Ishikawa (cell line): ENCODE results near the gene STK38L.

ENCODE experiments used
- CEBPB ChIP-seq: IDR thresholded peaks from 2 replicates; pipeline ENCODE4 v1.6.1; 2012
- CREB1 ChIP-seq: IDR thresholded peaks from 2 replicates; pipeline ENCODE4 v1.6.1; 2012; ENCODE audit warnings: low read depth
- EGR1 ChIP-seq: IDR thresholded peaks from 2 replicates; pipeline ENCODE4 v1.6.1; 2012
- EP300 ChIP-seq: IDR thresholded peaks from 2 replicates; pipeline ENCODE4 v1.6.1; 2012; ENCODE audit warnings: borderline replicate concordance
- FOXM1 ChIP-seq: IDR thresholded peaks from 2 replicates; pipeline ENCODE4 v1.6.1; 2012; ENCODE audit warnings: low read depth, borderline replicate concordance
- MAX ChIP-seq: IDR thresholded peaks from 2 replicates; pipeline ENCODE4 v1.6.1; 2012
- NFIC ChIP-seq: IDR thresholded peaks from 2 replicates; pipeline ENCODE4 v1.6.1; 2012
- RAD21 ChIP-seq: IDR thresholded peaks from 2 replicates; pipeline ENCODE4 v1.6.1; 2012; ENCODE audit warnings: low read depth
- TAF1 ChIP-seq: IDR thresholded peaks from 2 replicates; pipeline ENCODE4 v1.6.1; 2012; ENCODE audit warnings: low read depth, mild to moderate bottlenecking
- TCF12 ChIP-seq: IDR thresholded peaks from 2 replicates; pipeline ENCODE4 v1.6.1; 2012; ENCODE audit warnings: low read depth
- TEAD4 ChIP-seq: IDR thresholded peaks from 2 replicates; pipeline ENCODE4 v1.6.1; 2012
- YY1 ChIP-seq: IDR thresholded peaks from 2 replicates; pipeline ENCODE4 v1.6.1; 2012; ENCODE audit warnings: low read depth
- ZBTB7A ChIP-seq: IDR thresholded peaks from 2 replicates; pipeline ENCODE4 v1.6.1; 2012; ENCODE audit warnings: low read depth
- TF ChIP-seq, protein P1 (sequence below): IDR thresholded peaks from 2 replicates; pipeline ENCODE4 v1.6.1; 2012
- TF ChIP-seq, protein P2 (sequence below): IDR thresholded peaks from 2 replicates; pipeline ENCODE4 v1.6.1; 2012; ENCODE audit warnings: low read depth, mild to moderate bottlenecking

Gene STK38L

GRCh38 chr12:27219693-27220054 is 24.4 kb upstream of the STK38L start:
- TF ChIP-seq TCF12: no peak
- TF ChIP-seq MAX: no peak
- TF ChIP-seq TAF1: no peak
- TF ChIP-seq, protein P1, sequence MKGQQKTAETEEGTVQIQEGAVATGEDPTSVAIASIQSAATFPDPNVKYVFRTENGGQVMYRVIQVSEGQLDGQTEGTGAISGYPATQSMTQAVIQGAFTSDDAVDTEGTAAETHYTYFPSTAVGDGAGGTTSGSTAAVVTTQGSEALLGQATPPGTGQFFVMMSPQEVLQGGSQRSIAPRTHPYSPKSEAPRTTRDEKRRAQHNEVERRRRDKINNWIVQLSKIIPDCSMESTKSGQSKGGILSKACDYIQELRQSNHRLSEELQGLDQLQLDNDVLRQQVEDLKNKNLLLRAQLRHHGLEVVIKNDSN: no peak
- TF ChIP-seq CEBPB: no peak
- TF ChIP-seq, protein P2, sequence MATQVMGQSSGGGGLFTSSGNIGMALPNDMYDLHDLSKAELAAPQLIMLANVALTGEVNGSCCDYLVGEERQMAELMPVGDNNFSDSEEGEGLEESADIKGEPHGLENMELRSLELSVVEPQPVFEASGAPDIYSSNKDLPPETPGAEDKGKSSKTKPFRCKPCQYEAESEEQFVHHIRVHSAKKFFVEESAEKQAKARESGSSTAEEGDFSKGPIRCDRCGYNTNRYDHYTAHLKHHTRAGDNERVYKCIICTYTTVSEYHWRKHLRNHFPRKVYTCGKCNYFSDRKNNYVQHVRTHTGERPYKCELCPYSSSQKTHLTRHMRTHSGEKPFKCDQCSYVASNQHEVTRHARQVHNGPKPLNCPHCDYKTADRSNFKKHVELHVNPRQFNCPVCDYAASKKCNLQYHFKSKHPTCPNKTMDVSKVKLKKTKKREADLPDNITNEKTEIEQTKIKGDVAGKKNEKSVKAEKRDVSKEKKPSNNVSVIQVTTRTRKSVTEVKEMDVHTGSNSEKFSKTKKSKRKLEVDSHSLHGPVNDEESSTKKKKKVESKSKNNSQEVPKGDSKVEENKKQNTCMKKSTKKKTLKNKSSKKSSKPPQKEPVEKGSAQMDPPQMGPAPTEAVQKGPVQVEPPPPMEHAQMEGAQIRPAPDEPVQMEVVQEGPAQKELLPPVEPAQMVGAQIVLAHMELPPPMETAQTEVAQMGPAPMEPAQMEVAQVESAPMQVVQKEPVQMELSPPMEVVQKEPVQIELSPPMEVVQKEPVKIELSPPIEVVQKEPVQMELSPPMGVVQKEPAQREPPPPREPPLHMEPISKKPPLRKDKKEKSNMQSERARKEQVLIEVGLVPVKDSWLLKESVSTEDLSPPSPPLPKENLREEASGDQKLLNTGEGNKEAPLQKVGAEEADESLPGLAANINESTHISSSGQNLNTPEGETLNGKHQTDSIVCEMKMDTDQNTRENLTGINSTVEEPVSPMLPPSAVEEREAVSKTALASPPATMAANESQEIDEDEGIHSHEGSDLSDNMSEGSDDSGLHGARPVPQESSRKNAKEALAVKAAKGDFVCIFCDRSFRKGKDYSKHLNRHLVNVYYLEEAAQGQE: no peak
- TF ChIP-seq ZBTB7A: no peak
- no peak for TF ChIP-seq CREB1
- TF ChIP-seq TEAD4: no peak
- no peak for TF ChIP-seq EP300
- TF ChIP-seq EGR1: no peak
- TF ChIP-seq NFIC: no peak
- TF ChIP-seq RAD21: no peak

DNA sequence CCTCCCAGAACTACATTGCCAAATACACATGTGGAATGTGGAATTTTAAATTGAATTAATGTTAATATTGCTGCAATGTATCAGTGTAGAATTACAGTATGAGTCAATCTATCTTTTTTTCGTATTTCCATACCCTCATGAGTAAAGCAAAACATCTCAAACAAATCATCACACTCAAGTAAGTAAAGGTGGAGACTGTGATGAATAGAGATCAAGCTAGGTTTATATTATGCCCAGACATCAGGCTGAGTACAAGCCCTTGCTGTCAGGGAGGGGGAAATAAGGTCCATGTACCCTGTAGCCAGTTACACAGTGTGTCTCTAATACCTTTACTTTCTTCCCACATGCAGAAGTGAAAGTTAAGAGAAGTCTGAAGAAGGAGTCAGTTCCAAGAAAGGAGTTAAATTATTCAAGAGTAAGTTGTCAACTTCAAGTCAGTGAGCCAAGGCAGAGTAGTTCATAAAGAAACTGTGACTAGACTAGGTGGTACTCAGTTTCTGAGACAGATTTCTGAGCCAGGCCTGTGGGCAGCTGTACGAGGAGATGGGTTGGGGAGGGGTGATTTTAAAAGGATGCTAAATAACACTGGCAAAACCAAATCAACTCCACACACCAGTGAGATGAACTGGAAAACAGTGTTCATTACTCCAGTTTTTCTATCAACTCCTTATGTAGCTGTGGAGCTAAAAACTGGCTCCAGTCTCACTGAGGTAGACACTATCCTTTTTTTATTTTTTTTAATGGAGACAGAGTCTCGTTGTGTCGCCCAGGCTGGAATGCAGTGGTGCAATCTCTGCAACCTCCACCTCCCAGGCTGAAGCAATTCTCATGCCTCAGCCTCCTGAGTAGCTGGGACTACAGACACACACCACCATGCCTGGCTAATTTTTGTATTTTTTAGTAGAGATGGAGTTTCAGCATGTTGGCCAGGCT is 23.8 kb upstream of the STK38L start:
- TF ChIP-seq EGR1 (no peak), CREB1 (no peak), TAF1 (no peak), TCF12 (no peak), TEAD4 (no peak), MAX (no peak), YY1 (no peak), CEBPB (no peak)
- TF ChIP-seq, protein P1: no peak

DNA sequence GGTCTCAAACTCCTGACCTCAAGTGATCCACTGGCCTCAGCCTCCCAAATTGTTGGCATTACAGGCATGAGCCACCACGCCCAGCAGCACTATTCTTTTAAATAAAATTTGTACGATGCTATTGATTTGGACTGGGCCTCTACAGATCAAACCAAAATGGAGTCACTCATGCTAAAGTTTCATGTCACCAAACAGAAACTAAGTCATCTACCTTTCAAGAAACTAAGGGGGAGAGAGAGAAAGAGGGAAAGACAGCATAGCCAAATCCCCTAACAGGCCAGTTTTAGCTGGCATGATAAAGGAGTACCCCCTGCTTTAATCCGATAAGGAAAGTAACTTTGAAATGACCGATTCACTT is 23.1 kb upstream of the STK38L start:
- no peak for TF ChIP-seq FOXM1
- TF ChIP-seq RAD21: no peak
- no peak for TF ChIP-seq YY1
- no peak for TF ChIP-seq TAF1
- TF ChIP-seq TCF12: no peak

GRCh38 chr12:27221625-27222387 is 22.3 kb upstream of the STK38L start:
- TF ChIP-seq YY1: no peak
- TF ChIP-seq MAX: no peak
- TF ChIP-seq, protein P1: no peak
- no peak for TF ChIP-seq TEAD4
- no peak for TF ChIP-seq ZBTB7A
- TF ChIP-seq CREB1: no peak
- no peak for TF ChIP-seq TCF12
- TF ChIP-seq CEBPB: no peak
- no peak for TF ChIP-seq NFIC
- TF ChIP-seq EGR1: no peak
- TF ChIP-seq EP300: no peak

DNA sequence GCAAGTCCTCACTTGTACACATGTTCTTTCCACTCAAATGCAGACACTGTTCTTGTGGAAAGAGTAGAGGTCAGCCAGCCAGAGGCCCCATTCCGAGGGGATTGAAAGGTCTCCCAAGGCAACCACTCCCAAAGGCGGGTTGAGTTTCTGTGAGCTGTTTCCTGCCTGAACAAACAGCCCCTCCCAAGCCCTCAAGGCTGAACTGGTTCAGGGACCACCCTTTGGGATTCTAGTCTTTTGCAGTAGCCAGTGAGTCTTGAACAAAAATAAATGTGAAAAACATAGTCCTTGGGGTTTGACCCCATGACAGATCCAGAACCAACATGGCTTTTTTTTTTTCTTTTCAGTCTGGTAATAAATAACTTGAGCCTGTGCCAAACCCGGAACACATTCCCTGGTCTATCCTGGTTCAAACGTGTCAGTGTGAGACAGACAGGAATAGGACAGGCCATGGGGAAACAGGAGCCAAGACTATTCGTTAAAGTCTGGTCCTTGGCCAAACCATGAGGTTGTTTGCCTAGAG is 17.6 kb upstream of the STK38L start:
- TF ChIP-seq YY1: no peak
- TF ChIP-seq EP300: no peak
- TF ChIP-seq CREB1: no peak
- no peak for TF ChIP-seq TCF12
- no peak for TF ChIP-seq CEBPB
- TF ChIP-seq TEAD4: no peak
- no peak for TF ChIP-seq TAF1
- TF ChIP-seq FOXM1: no peak
- TF ChIP-seq EGR1: no peak
- TF ChIP-seq, protein P2: no peak
- TF ChIP-seq, protein P1: no peak
- no peak for TF ChIP-seq NFIC
- TF ChIP-seq RAD21: no peak
- TF ChIP-seq MAX: no peak
- no peak for TF ChIP-seq ZBTB7A
